Measurements from ENCODE around the gene TSC2. TPM values are rescaled to one million over a fixed set of nuclear protein-coding genes. Genes with fewer than 3 reads are reported as not detected.

The TSC2 gene
- total RNA-seq, 1 donor from 2014 or later, result 242 TPM

DNA sequence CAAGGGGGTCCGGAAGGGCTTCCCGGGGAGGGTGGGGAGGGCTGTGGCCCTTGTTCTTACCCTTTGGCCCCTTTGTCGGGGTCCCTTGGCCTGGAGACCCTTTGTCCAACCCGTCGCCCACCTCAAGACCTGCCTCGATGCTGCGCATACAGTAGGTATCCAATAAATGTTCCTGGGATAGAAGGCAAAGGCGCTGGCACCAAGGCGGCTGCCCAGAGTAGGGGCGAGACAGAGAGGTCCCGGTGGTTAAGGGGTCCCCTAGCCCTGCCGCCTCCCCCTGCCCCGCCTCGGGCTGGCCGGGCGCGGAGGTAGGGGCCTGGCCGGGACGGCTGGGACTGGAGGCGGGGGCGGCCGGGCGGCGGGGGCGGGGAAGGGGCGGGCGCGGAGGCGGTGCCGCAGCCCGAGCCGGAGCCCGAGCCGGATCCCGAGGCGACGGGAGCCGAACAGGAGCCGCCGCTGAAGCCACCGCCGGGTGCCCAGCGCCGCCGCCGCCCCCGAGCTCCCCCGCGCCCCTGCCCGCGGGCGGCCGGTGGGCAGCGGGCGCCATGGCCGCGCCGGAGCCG lies 21.2 kb upstream of the TSC2 start, which contains the start of gene NHERF2:
NHERF2 (plus strand) TSS at position 442 of the 563 bp plus-strand sequence; CDS start at position 546, 104 bp downstream.
- Mint-ChIP-seq H3K4me3 (peak within 1 kb of the TSS; percentile 79), H3K27ac (peak within 1 kb of the TSS; percentile 39), H3K27me3 (ENCODE audit: low read depth) (peaks cover 13% of the 10 kb centered on the region), H3K4me1 (peaks cover 27% of the 10 kb centered on the region), H3K36me3 (peaks cover 2% of the 10 kb centered on the region), H3K9me3 (no peaks in the 10 kb centered on the region)
- DNase-seq (ENCODE audit: low spot score in 2 of 2, unreplicated experiment in 2 of 2), result peak in 1 of 2 experiments; percentile 26
- TF ChIP-seq, protein P1, sequence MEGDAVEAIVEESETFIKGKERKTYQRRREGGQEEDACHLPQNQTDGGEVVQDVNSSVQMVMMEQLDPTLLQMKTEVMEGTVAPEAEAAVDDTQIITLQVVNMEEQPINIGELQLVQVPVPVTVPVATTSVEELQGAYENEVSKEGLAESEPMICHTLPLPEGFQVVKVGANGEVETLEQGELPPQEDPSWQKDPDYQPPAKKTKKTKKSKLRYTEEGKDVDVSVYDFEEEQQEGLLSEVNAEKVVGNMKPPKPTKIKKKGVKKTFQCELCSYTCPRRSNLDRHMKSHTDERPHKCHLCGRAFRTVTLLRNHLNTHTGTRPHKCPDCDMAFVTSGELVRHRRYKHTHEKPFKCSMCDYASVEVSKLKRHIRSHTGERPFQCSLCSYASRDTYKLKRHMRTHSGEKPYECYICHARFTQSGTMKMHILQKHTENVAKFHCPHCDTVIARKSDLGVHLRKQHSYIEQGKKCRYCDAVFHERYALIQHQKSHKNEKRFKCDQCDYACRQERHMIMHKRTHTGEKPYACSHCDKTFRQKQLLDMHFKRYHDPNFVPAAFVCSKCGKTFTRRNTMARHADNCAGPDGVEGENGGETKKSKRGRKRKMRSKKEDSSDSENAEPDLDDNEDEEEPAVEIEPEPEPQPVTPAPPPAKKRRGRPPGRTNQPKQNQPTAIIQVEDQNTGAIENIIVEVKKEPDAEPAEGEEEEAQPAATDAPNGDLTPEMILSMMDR (IDR thresholded peaks at IDR 0.05; ENCODE audit: unreplicated experiment), result no peak

DNA sequence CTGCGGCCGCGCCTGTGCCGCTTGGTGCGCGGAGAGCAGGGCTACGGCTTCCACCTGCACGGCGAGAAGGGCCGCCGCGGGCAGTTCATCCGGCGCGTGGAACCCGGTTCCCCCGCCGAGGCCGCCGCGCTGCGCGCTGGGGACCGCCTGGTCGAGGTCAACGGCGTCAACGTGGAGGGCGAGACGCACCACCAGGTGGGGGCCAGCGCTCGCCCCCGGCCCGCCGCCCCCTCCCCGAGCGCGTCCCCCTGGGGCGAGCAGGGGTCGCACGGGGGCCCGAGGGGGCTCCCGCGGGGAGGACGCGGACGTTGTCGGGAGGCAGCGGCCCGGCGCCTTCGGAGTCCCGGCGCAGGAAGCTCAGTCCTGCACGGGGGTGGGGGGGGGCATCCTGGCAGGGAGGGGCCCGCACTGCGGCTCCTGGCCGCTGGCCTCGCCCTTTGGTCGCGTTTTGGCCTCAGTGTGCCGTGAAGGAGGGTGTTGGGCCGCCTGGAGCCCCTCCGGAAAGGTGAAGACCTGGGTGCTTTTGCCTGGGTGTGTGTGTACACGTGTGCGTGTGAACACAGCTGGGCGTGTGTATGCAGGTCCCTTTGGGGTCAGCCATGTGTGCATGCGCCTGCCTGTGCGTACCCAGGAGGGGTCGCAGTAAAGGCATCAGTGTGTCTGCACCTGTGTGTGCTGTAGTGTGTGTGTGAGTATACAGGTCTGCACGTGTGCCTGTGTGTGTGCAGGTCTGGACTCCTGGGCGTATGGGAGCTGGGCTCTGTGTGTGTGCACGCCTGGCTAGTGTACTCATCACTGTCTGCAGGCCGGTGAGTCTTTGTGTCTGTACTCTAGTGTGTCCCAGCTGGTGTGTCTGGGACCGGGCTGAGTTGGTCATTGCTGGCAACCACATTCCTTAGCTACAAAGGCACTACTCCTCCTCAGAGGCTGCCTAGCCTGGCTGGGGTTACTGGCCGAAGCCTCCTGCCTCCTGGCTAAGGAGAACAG lies 20.5 kb upstream of the TSC2 start:
- H3K27ac Mint-ChIP-seq, result peak overlapping the region; percentile 39
- no peak for DNase-seq (ENCODE audit: low spot score in 2 of 2, unreplicated experiment in 2 of 2)
- peaks cover 2% of the 10 kb centered on the region for H3K36me3 Mint-ChIP-seq
- H3K4me1 Mint-ChIP-seq, result peaks cover 29% of the 10 kb centered on the region
- TF ChIP-seq, protein P1 (IDR thresholded peaks at IDR 0.05; ENCODE audit: unreplicated experiment), result no peak
- no peaks in the 10 kb centered on the region for H3K9me3 Mint-ChIP-seq
- H3K4me3 Mint-ChIP-seq, result peak overlapping the region; percentile 79
- H3K27me3 Mint-ChIP-seq (ENCODE audit: low read depth), result peaks cover 6% of the 10 kb centered on the region

DNA sequence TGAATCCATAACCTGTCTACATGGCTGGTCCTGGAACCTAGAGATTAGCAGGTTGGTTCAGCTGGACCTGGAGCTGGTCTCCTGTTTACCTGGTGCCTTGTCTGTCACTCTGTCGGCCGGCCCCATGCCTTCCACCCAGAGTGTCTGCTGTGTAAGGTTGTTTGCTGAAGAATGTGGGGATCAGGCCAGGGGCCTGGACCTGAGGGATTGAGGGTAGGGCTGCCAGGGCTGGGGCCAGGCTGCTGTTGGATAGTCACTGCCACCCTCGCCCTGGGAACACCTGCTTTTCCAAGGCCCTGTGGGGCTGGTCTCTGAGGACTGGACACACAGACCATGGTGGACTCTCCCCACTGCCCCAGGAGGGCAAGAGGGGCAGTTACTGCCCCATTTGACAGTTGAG lies 19.6 kb upstream of the TSC2 start:
- no peaks in the 10 kb centered on the region for H3K27me3 Mint-ChIP-seq (ENCODE audit: low read depth)
- H3K36me3 Mint-ChIP-seq, result peaks cover 2% of the 10 kb centered on the region
- TF ChIP-seq, protein P1 (IDR thresholded peaks at IDR 0.05; ENCODE audit: unreplicated experiment), result no peak
- H3K27ac Mint-ChIP-seq, result no peak overlapping the region
- no peaks in the 10 kb centered on the region for H3K9me3 Mint-ChIP-seq
- H3K4me3 Mint-ChIP-seq, result peak overlapping the region; percentile 79
- H3K4me1 Mint-ChIP-seq, result peaks cover 24% of the 10 kb centered on the region
- DNase-seq (ENCODE audit: low spot score in 2 of 2, unreplicated experiment in 2 of 2), result no peak

DNA sequence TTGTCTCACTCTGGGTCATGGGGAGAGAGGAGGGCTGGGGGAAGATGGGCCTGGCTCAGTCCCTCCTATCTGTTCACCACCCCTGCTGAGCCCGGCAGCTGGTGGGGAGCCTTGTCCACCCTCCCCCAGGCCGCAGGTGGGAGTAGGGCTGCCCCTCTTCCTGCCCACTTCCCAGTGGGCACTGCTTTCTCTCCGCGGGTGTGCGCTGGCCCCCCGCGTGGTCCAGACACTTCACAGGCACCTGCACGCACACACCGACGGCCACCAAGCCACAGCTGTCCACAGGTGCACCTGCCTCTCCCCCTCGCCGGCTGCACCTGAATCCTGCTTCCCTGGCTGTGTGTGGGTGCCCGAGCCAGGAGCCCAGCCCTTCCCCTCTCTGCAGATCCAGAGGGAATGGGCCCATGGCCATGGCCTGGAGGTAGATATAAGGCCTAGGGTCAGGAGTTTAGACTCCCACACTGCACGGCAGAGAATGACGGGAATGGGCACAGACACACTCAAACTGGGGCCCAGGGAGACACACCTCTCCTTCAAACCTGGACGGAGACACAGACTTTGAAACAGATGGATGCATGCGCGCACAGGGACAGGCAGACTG lies 19.1 kb upstream of the TSC2 start:
- H3K27ac Mint-ChIP-seq, result no peak overlapping the region
- TF ChIP-seq, protein P1 (IDR thresholded peaks at IDR 0.05; ENCODE audit: unreplicated experiment), result no peak
- no peak overlapping the region for H3K4me3 Mint-ChIP-seq

DNA sequence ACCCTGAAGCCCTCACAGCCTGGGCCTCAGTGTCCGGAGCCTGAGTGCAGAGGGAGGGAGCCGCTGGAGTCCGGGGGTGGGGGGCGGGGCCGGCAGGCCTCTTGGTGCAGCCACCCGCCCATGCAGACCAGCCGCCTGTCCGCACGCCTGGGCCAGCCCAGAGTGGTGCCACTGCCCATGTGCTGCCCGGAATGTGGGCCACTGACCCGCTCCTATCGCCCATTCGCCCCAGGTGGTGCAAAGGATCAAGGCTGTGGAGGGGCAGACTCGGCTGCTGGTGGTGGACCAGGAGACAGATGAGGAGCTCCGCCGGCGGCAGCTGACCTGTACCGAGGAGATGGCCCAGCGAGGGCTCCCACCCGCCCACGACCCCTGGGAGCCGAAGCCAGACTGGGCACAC lies 18.4 kb upstream of the TSC2 start:
- peaks cover 2% of the 10 kb centered on the region for H3K36me3 Mint-ChIP-seq
- no peaks in the 10 kb centered on the region for H3K27me3 Mint-ChIP-seq (ENCODE audit: low read depth)
- no peaks in the 10 kb centered on the region for H3K9me3 Mint-ChIP-seq
- peaks cover 25% of the 10 kb centered on the region for H3K4me1 Mint-ChIP-seq
- DNase-seq (ENCODE audit: low spot score in 2 of 2, unreplicated experiment in 2 of 2), result no peak
- TF ChIP-seq, protein P1 (IDR thresholded peaks at IDR 0.05; ENCODE audit: unreplicated experiment), result no peak
- no peak overlapping the region for H3K27ac Mint-ChIP-seq
- H3K4me3 Mint-ChIP-seq, result no peak overlapping the region

More for the DNA sequence above, 19.1 kb upstream of the TSC2 start:
- no peaks in the 10 kb centered on the region for H3K27me3 Mint-ChIP-seq (ENCODE audit: low read depth)
- H3K9me3 Mint-ChIP-seq, result no peaks in the 10 kb centered on the region
- DNase-seq (ENCODE audit: low spot score in 2 of 2, unreplicated experiment in 2 of 2), result no peak
- peaks cover 26% of the 10 kb centered on the region for H3K4me1 Mint-ChIP-seq
- H3K36me3 Mint-ChIP-seq, result peaks cover 2% of the 10 kb centered on the region
